Measurements from ENCODE around the gene MAP2. TPM values are rescaled to one million over a fixed set of nuclear protein-coding genes. Genes with fewer than 3 reads are reported as not detected.

MAP2 gene
- total and polyA plus RNA-seq, 2 of the 13 experiments (the other 11 are each of a cell fraction or from before 2014, with no cell fraction given), result 0.08 TPM; not detected in 1

- TF ChIP-seq SCMH1 (CRISPR knock-in tag; IDR thresholded peaks at IDR 0.05; ENCODE audit: borderline replicate concordance), result no peak
- TF ChIP-seq, protein P1, sequence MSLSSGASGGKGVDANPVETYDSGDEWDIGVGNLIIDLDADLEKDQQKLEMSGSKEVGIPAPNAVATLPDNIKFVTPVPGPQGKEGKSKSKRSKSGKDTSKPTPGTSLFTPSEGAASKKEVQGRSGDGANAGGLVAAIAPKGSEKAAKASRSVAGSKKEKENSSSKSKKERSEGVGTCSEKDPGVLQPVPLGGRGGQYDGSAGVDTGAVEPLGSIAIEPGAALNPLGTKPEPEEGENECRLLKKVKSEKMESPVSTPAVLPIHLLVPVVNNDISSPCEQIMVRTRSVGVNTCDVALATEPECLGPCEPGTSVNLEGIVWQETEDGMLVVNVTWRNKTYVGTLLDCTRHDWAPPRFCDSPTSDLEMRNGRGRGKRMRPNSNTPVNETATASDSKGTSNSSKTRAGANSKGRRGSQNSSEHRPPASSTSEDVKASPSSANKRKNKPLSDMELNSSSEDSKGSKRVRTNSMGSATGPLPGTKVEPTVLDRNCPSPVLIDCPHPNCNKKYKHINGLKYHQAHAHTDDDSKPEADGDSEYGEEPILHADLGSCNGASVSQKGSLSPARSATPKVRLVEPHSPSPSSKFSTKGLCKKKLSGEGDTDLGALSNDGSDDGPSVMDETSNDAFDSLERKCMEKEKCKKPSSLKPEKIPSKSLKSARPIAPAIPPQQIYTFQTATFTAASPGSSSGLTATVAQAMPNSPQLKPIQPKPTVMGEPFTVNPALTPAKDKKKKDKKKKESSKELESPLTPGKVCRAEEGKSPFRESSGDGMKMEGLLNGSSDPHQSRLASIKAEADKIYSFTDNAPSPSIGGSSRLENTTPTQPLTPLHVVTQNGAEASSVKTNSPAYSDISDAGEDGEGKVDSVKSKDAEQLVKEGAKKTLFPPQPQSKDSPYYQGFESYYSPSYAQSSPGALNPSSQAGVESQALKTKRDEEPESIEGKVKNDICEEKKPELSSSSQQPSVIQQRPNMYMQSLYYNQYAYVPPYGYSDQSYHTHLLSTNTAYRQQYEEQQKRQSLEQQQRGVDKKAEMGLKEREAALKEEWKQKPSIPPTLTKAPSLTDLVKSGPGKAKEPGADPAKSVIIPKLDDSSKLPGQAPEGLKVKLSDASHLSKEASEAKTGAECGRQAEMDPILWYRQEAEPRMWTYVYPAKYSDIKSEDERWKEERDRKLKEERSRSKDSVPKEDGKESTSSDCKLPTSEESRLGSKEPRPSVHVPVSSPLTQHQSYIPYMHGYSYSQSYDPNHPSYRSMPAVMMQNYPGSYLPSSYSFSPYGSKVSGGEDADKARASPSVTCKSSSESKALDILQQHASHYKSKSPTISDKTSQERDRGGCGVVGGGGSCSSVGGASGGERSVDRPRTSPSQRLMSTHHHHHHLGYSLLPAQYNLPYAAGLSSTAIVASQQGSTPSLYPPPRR (CRISPR knock-in tag; IDR thresholded peaks at IDR 0.05; ENCODE audit: borderline replicate concordance), result peak; percentile 73
- TF ChIP-seq ZNF331 (CRISPR knock-in tag; IDR thresholded peaks at IDR 0.05), result peak; percentile 97
- TF ChIP-seq SNRNP70 (IDR thresholded peaks at IDR 0.05; ENCODE audit: low read depth, low read length), result no peak
- TF ChIP-seq ZNF75D (CRISPR knock-in tag; IDR thresholded peaks at IDR 0.05; ENCODE audit: borderline replicate concordance), result peak; percentile 85; the same call in 1 of the 2 replicates
- TF ChIP-seq FOXC1 (CRISPR knock-in tag; IDR thresholded peaks at IDR 0.05; ENCODE audit: borderline replicate concordance), result peak; percentile 72; the same call in 1 of the 2 replicates
- peak; percentile 90; the same call in 1 of the 2 replicates for TF ChIP-seq ZBTB1 (CRISPR knock-in tag; IDR thresholded peaks at IDR 0.05; ENCODE audit: borderline replicate concordance)
- TF ChIP-seq KAT7 (CRISPR knock-in tag; IDR thresholded peaks at IDR 0.05; ENCODE audit: borderline replicate concordance), result 0 out of 2 replicates have a peak, but pooled peaks have one; percentile 55
- TF ChIP-seq ZBTB4 (CRISPR knock-in tag; IDR thresholded peaks at IDR 0.05; ENCODE audit: borderline replicate concordance), result peak; percentile 54; the same call in 1 of the 2 replicates
- TF ChIP-seq MAFG (CRISPR knock-in tag; IDR thresholded peaks at IDR 0.05), result no peak
- TF ChIP-seq, protein P2, sequence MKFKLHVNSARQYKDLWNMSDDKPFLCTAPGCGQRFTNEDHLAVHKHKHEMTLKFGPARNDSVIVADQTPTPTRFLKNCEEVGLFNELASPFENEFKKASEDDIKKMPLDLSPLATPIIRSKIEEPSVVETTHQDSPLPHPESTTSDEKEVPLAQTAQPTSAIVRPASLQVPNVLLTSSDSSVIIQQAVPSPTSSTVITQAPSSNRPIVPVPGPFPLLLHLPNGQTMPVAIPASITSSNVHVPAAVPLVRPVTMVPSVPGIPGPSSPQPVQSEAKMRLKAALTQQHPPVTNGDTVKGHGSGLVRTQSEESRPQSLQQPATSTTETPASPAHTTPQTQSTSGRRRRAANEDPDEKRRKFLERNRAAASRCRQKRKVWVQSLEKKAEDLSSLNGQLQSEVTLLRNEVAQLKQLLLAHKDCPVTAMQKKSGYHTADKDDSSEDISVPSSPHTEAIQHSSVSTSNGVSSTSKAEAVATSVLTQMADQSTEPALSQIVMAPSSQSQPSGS (CRISPR knock-in tag; IDR thresholded peaks at IDR 0.05), result peak; percentile 86; the same call in 1 of the 2 replicates
- TF ChIP-seq, protein P3, sequence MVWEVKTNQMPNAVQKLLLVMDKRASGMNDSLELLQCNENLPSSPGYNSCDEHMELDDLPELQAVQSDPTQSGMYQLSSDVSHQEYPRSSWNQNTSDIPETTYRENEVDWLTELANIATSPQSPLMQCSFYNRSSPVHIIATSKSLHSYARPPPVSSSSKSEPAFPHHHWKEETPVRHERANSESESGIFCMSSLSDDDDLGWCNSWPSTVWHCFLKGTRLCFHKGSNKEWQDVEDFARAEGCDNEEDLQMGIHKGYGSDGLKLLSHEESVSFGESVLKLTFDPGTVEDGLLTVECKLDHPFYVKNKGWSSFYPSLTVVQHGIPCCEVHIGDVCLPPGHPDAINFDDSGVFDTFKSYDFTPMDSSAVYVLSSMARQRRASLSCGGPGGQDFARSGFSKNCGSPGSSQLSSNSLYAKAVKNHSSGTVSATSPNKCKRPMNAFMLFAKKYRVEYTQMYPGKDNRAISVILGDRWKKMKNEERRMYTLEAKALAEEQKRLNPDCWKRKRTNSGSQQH (CRISPR knock-in tag; IDR thresholded peaks at IDR 0.05; ENCODE audit: low read depth), result peak; percentile 97
- peak; percentile 62 for TF ChIP-seq NCOA2 (CRISPR knock-in tag; IDR thresholded peaks at IDR 0.05)
- peak; percentile 59; the same call in 1 of the 2 replicates for TF ChIP-seq MAZ (IDR thresholded peaks at IDR 0.05; ENCODE audit: borderline replicate concordance, low read depth, low read length)
- peak; percentile 75 for TF ChIP-seq MAZ (CRISPR knock-in tag; IDR thresholded peaks at IDR 0.05; ENCODE audit: low read depth)
Observed at GRCh38 chr2:209771474-209772289, 347.8 kb downstream of the MAP2 start, which contains the start of gene UNC80 (continued).

All from HepG2 (cell line).